NT2/D1 (cell line): Measurements from ENCODE around the gene OSER1.

Source experiments
- YY1 ChIP-seq: IDR thresholded peaks from 2 replicates; pipeline ENCODE4 v1.6.1; 2011; ENCODE audit not compliant: insufficient read length, insufficient read depth
- ZNF274 ChIP-seq: IDR thresholded peaks from 2 replicates; pipeline ENCODE4 v1.6.1; 2011; ENCODE audit warnings: mild to moderate bottlenecking, low read depth, low read length

- TF ChIP-seq YY1, result no peak
- no peak for TF ChIP-seq ZNF274
Observed at GRCh38 chr20:44231713-44232468, 21.3 kb upstream of the OSER1 start.
